Heart left ventricle (tissue), 13 donors: Measurements from ENCODE around the gene REXO5.

ENCODE experiments used
- CTCF ChIP-seq, 12 donors: fragments of 200-600 bp; sonication (generic) in 4 of 12; IDR thresholded peaks; one replicate each; pipeline versions ENCODE4 v1.5.0 to v1.8.0; 2018 to 2022; ENCODE audit warnings: antibody characterized with exemption in 12 of 12, mild to moderate bottlenecking in 5 of 12
- POLR2A ChIP-seq, 2 donors: fragments of 450-650 bp; IDR thresholded peaks; one replicate each; pipeline ENCODE4 v1.6.1; 2017; ENCODE audit warnings: antibody characterized with exemption in 2 of 2, mild to moderate bottlenecking in 2 of 2, moderate library complexity in 2 of 2
- donor health status: ischemic (EF 13 %, LVEDD 7.1; RV severe dilation, severe dysfunction).
- donor health status: DM: no; HTN: yes; CAD: no.
- donor health status: DM: no; HTN: no; CAD: no.
- donor health status: ischemic (EF 25% LVEDD 6.9; RV normal size, moderate dysfunction).
- donor health status: ischemic (EF 25% LVEDD 5.7; RV mildly dilated, moderate dysfunction).
- donor health status: ischemic (EF 35%, LVEDD 5.7; RV mildly dilated, moderate dysfunction).
- donor health status: nonischemic (EF 11% LVEDD 7.7; RV severe dilation, severe dysfunction).
- donor health status: DM: yes; HTN: yes; CAD: no.
- donor health status: PGD.
- donor health status: ischemic (EF 29% LVEDD 5.4; RV normal size, mild dysfunction).
- donor health status: nonischemic (EF 23%, LVEDD 6.1; RV moderate dilation, normal function).

- TF ChIP-seq CTCF (IDR thresholded peaks at IDR 0.05) (no peak), POLR2A (IDR thresholded peaks at IDR 0.05) (no peak)
Observed at GRCh38 chr16:20762404-20763123, 43.8 kb upstream of the REXO5 start.
